ENCODE data around the gene HSPA4. TPM values are rescaled to one million over a fixed set of nuclear protein-coding genes. Genes with fewer than 3 reads are reported as not detected.

HSPA4 gene
- total RNA-seq, 2 donors from 2014 or later: 245 to 287 TPM

- no peaks in the 10 kb centered on the region for H3K27me3 ChIP-seq (ENCODE audit: control insufficient read depth, insufficient read depth, low read length, poor library complexity, severe bottlenecking)
- peaks cover 3% of the 10 kb centered on the region for H3K4me1 ChIP-seq (ENCODE audit: control insufficient read depth, insufficient read depth, low read length)
- peak; percentile 24 for DNase-seq
- no peak overlapping the region for H3K27ac Mint-ChIP-seq
- H3K4me3 Mint-ChIP-seq: no peak overlapping the region
- peaks cover 10% of the 10 kb centered on the region for H3K4me1 Mint-ChIP-seq
- H3K36me3 Mint-ChIP-seq (ENCODE audit: low read depth): no peaks in the 10 kb centered on the region
- WGBS, 2 experiments (ENCODE audit: insufficient coverage in 1 of 2, insufficient read length in 1 of 2): 96 to 100% methylated on average over 1 of the region's 1 CpG
- H3K27me3 Mint-ChIP-seq (ENCODE audit: insufficient read depth): peaks cover 13% of the 10 kb centered on the region
- H3K9me3 ChIP-seq (ENCODE audit: control insufficient read depth, low read length): no peaks in the 10 kb centered on the region
- TF ChIP-seq, protein P1, sequence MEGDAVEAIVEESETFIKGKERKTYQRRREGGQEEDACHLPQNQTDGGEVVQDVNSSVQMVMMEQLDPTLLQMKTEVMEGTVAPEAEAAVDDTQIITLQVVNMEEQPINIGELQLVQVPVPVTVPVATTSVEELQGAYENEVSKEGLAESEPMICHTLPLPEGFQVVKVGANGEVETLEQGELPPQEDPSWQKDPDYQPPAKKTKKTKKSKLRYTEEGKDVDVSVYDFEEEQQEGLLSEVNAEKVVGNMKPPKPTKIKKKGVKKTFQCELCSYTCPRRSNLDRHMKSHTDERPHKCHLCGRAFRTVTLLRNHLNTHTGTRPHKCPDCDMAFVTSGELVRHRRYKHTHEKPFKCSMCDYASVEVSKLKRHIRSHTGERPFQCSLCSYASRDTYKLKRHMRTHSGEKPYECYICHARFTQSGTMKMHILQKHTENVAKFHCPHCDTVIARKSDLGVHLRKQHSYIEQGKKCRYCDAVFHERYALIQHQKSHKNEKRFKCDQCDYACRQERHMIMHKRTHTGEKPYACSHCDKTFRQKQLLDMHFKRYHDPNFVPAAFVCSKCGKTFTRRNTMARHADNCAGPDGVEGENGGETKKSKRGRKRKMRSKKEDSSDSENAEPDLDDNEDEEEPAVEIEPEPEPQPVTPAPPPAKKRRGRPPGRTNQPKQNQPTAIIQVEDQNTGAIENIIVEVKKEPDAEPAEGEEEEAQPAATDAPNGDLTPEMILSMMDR (conservative IDR thresholded peaks at IDR 0.05): no peak
- no peaks in the 10 kb centered on the region for H3K9me3 Mint-ChIP-seq
- H3K27ac ChIP-seq (ENCODE audit: low read depth, low read length): no peak overlapping the region
- H3K4me3 ChIP-seq (ENCODE audit: low read length): no peak overlapping the region
- H3K36me3 ChIP-seq (ENCODE audit: control insufficient read depth, insufficient read depth, low read length): no peaks in the 10 kb centered on the region
- no peak overlapping the region for H3K9ac ChIP-seq (ENCODE audit: extremely low read depth, low read length, poor library complexity, severe bottlenecking)
Measured at GRCh38 chr5:133114933-133115310, 63.1 kb downstream of the HSPA4 start.

GRCh38 chr5:133116601-133117000 lies 64.8 kb downstream of the HSPA4 start:
- no peak overlapping the region for H3K9ac ChIP-seq (ENCODE audit: extremely low read depth, low read length, poor library complexity, severe bottlenecking)
- no peaks in the 10 kb centered on the region for H3K27me3 ChIP-seq (ENCODE audit: control insufficient read depth, insufficient read depth, low read length, poor library complexity, severe bottlenecking)
- no peaks in the 10 kb centered on the region for H3K36me3 Mint-ChIP-seq (ENCODE audit: low read depth)
- TF ChIP-seq, protein P1 (conservative IDR thresholded peaks at IDR 0.05): no peak
- peaks cover 8% of the 10 kb centered on the region for H3K27me3 Mint-ChIP-seq (ENCODE audit: insufficient read depth)
- H3K9me3 Mint-ChIP-seq: no peaks in the 10 kb centered on the region
- H3K4me1 ChIP-seq (ENCODE audit: control insufficient read depth, insufficient read depth, low read length): peaks cover 2% of the 10 kb centered on the region
- no peak overlapping the region for H3K4me3 Mint-ChIP-seq
- no peak overlapping the region for H3K27ac Mint-ChIP-seq
- H3K4me1 Mint-ChIP-seq: no peaks in the 10 kb centered on the region
- H3K4me3 ChIP-seq (ENCODE audit: low read length): no peak overlapping the region
- peak; percentile 29 for DNase-seq
- H3K9me3 ChIP-seq (ENCODE audit: control insufficient read depth, low read length): no peaks in the 10 kb centered on the region
- no peaks in the 10 kb centered on the region for H3K36me3 ChIP-seq (ENCODE audit: control insufficient read depth, insufficient read depth, low read length)
- H3K27ac ChIP-seq (ENCODE audit: low read depth, low read length): no peak overlapping the region
- WGBS, 2 experiments (ENCODE audit: insufficient coverage in 1 of 2, insufficient read length in 1 of 2): 96 to 100% methylated on average over 2 of the region's 2 CpGs

GRCh38 chr5:133117166-133117911 lies 65.5 kb downstream of the HSPA4 start:
- no peak for DNase-seq
- Mint-ChIP-seq H3K4me1 (no peaks in the 10 kb centered on the region), H3K4me3 (no peak overlapping the region), H3K36me3 (ENCODE audit: low read depth) (no peaks in the 10 kb centered on the region), H3K27me3 (ENCODE audit: insufficient read depth) (peaks cover 2% of the 10 kb centered on the region), H3K9me3 (no peaks in the 10 kb centered on the region), H3K27ac (no peak overlapping the region)
- Histone ChIP-seq H3K36me3 (ENCODE audit: control insufficient read depth, insufficient read depth, low read length) (no peaks in the 10 kb centered on the region), H3K9ac (ENCODE audit: extremely low read depth, low read length, poor library complexity, severe bottlenecking) (no peak overlapping the region), H3K4me3 (ENCODE audit: low read length) (no peak overlapping the region), H3K27ac (ENCODE audit: low read depth, low read length) (no peak overlapping the region), H3K27me3 (ENCODE audit: control insufficient read depth, insufficient read depth, low read length, poor library complexity, severe bottlenecking) (no peaks in the 10 kb centered on the region), H3K4me1 (ENCODE audit: control insufficient read depth, insufficient read depth, low read length) (peaks cover 2% of the 10 kb centered on the region), H3K9me3 (ENCODE audit: control insufficient read depth, low read length) (no peaks in the 10 kb centered on the region)
- 91 to 92% methylated on average over 6 to 10 of the region's 10 CpGs for WGBS, 2 experiments (ENCODE audit: insufficient coverage in 1 of 2, insufficient read length in 1 of 2)
- TF ChIP-seq, protein P1 (conservative IDR thresholded peaks at IDR 0.05): no peak

Data from endodermal cell (in vitro differentiated cells).